Panc1 (cell line): ENCODE measurements around the gene CDH13.

Source experiments
- POLR2AphosphoS5 ChIP-seq: IDR thresholded peaks from 2 replicates; pipeline ENCODE4 v1.6.1; 2012; ENCODE audit warnings: mild to moderate bottlenecking, low read depth, low read length, moderate library complexity
- SIN3A ChIP-seq: IDR thresholded peaks from 2 replicates; pipeline ENCODE4 v1.6.1; 2012; ENCODE audit warnings: low read depth, mild to moderate bottlenecking, low read length, moderate library complexity, borderline replicate concordance; ENCODE audit not compliant: insufficient read depth
- TCF7L2 ChIP-seq: IDR thresholded peaks from 2 replicates; pipeline ENCODE4 v1.6.1; 2011; ENCODE audit warnings: mild to moderate bottlenecking, low read depth, low read length, inconsistent platforms
- TF ChIP-seq, protein P1 (sequence below): fragments of 450-650 bp; IDR thresholded peaks from 2 replicates; pipeline ENCODE4 v1.5.1; 2017; ENCODE audit warnings: mild to moderate bottlenecking
- TF ChIP-seq, protein P2 (sequence below), 2 experiments: IDR thresholded peaks; 2 replicates each; pipeline ENCODE4 v1.6.1; 2011 to 2012; ENCODE audit warnings: low read depth in 2 of 2, control low read depth in 1 of 2, low read length in 1 of 2, mild to moderate bottlenecking in 1 of 2, moderate library complexity in 1 of 2; ENCODE audit not compliant: insufficient read depth in 1 of 2

DNA sequence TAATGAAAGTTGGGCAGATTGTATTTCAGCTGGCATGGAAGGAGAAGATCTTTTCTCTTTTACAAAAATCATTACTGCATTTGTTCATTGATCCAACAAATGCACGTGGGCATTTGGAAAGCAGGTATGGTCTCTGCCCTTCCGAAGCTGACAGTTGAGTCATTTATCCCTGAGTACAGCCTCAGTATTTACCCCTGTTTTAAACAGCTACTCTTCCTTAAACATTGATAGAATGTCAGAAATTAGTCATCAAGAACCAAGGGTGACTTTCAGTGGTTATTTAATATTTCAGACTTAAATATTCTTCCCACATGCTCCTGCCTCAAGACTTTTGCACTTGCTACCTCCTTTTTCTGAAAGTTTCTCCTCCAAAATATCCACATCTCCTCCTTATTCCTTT, 954.3 kb downstream of the CDH13 start:
- TF ChIP-seq POLR2AphosphoS5 (no peak), TCF7L2 (no peak), SIN3A (no peak)
- TF ChIP-seq, protein P1, sequence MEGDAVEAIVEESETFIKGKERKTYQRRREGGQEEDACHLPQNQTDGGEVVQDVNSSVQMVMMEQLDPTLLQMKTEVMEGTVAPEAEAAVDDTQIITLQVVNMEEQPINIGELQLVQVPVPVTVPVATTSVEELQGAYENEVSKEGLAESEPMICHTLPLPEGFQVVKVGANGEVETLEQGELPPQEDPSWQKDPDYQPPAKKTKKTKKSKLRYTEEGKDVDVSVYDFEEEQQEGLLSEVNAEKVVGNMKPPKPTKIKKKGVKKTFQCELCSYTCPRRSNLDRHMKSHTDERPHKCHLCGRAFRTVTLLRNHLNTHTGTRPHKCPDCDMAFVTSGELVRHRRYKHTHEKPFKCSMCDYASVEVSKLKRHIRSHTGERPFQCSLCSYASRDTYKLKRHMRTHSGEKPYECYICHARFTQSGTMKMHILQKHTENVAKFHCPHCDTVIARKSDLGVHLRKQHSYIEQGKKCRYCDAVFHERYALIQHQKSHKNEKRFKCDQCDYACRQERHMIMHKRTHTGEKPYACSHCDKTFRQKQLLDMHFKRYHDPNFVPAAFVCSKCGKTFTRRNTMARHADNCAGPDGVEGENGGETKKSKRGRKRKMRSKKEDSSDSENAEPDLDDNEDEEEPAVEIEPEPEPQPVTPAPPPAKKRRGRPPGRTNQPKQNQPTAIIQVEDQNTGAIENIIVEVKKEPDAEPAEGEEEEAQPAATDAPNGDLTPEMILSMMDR, result no peak
- TF ChIP-seq, protein P2, sequence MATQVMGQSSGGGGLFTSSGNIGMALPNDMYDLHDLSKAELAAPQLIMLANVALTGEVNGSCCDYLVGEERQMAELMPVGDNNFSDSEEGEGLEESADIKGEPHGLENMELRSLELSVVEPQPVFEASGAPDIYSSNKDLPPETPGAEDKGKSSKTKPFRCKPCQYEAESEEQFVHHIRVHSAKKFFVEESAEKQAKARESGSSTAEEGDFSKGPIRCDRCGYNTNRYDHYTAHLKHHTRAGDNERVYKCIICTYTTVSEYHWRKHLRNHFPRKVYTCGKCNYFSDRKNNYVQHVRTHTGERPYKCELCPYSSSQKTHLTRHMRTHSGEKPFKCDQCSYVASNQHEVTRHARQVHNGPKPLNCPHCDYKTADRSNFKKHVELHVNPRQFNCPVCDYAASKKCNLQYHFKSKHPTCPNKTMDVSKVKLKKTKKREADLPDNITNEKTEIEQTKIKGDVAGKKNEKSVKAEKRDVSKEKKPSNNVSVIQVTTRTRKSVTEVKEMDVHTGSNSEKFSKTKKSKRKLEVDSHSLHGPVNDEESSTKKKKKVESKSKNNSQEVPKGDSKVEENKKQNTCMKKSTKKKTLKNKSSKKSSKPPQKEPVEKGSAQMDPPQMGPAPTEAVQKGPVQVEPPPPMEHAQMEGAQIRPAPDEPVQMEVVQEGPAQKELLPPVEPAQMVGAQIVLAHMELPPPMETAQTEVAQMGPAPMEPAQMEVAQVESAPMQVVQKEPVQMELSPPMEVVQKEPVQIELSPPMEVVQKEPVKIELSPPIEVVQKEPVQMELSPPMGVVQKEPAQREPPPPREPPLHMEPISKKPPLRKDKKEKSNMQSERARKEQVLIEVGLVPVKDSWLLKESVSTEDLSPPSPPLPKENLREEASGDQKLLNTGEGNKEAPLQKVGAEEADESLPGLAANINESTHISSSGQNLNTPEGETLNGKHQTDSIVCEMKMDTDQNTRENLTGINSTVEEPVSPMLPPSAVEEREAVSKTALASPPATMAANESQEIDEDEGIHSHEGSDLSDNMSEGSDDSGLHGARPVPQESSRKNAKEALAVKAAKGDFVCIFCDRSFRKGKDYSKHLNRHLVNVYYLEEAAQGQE (IDR thresholded peaks at IDR 0.05; ENCODE audit: insufficient read depth in 1 of 2, low read depth in 2 of 2, low read length in 1 of 2), result no peak
